Prostate gland (tissue), 2 donors: ENCODE measurements around the gene CRMP1. TPM values are rescaled to one million over a fixed set of nuclear protein-coding genes. Genes with fewer than 3 reads are reported as not detected.

Source experiments
- DNase-seq: peaks from one replicate; pipeline ENCODE4 v3.0.0-alpha.2; 2019; ENCODE audit warnings: low spot score
- H3K27ac ChIP-seq, 2 donors: fragments of 200-600 bp; sonication (generic); 2 replicates each; pipeline ENCODE4 v1.5.1; 2017 to 2019
- H3K27me3 ChIP-seq: fragments of 200-600 bp; sonication (generic); replicated peaks from 2 replicates; pipeline ENCODE4 v1.5.1; 2019; ENCODE audit not compliant: insufficient read depth
- H3K36me3 ChIP-seq, 2 donors: fragments of 200-600 bp; sonication (generic); 1 replicate in 1 of 2; 2 replicates in 1 of 2; pipeline versions ENCODE4 v1.5.1 to v1.8.1; 2017 to 2019
- H3K4me1 ChIP-seq: fragments of 200-600 bp; sonication (generic); replicated peaks from 2 replicates; pipeline ENCODE4 v1.5.1; 2019
- H3K4me3 ChIP-seq, 2 donors: fragments of 200-600 bp; sonication (generic); 2 replicates each; pipeline ENCODE4 v1.5.1; 2017 to 2019
- H3K9me3 ChIP-seq: fragments of 200-600 bp; sonication (generic); 2 replicates; pipeline ENCODE4 v1.5.1; 2017
- CTCF ChIP-seq, 4 experiments: fragments of 200-600 bp in 2 of 4; fragments of 450-650 bp in 2 of 4; sonication (generic) in 2 of 4; IDR thresholded peaks; 1 replicate in 3 of 4; 2 replicates in 1 of 4; pipeline ENCODE4 v1.5.1; 2016 to 2019; ENCODE audit warnings: antibody characterized with exemption in 4 of 4, mild to moderate bottlenecking in 2 of 4, moderate library complexity in 2 of 4
- POLR2A ChIP-seq: fragments of 450-650 bp; IDR thresholded peaks from one replicate; pipeline ENCODE4 v1.6.1; 2016; ENCODE audit warnings: antibody characterized with exemption, mild to moderate bottlenecking
- POLR2AphosphoS5 ChIP-seq: sonication (generic); formaldehyde crosslinking; IDR thresholded peaks from one replicate; pipeline ENCODE4 v1.6.1; 2017; ENCODE audit warnings: antibody characterized with exemption
- WGBS: methylation state at CpG from one replicate; pipeline ENCODE4 v1.1.5; 2018; 5-methylcytosine and 5-hydroxymethylcytosine counted together
- intact Hi-C: fragments of 100-400 bp; cut with DNase I; formaldehyde crosslinking; loops from one replicate; pipeline ENCODE4 v1.14.2; 2022
- total RNA-seq, 2 donors: library from RNA; depleted of rRNA; stranded (reverse); fragments of >200 nt; gene quantifications; one replicate each; pipeline ENCODE4 v1.1.0, GENCODE V29; 2016

CRMP1 gene
- total RNA-seq, 2 donors from 2014 or later: 1.4 to 6.0 TPM

- H3K4me1 ChIP-seq: no peaks in the 10 kb centered on the region
- no peak overlapping the region for H3K27ac ChIP-seq
- no peak for TF ChIP-seq CTCF (IDR thresholded peaks at IDR 0.05)
- no peaks in the 10 kb centered on the region for H3K27me3 ChIP-seq
- WGBS: 90% methylated on average over 19 of the region's 19 CpGs
- DNase-seq: no peak
- intact Hi-C loops: no loop called here
- H3K4me3 ChIP-seq: no peak overlapping the region
- H3K9me3 ChIP-seq: no peaks in the 10 kb centered on the region
- H3K36me3 ChIP-seq: no peaks in the 10 kb centered on the region
Measured at GRCh38 chr4:5825321-5826041, 67.4 kb downstream of the CRMP1 start.

GRCh38 chr4:5824635-5825034, 68.3 kb downstream of the CRMP1 start:
- no peak overlapping the region for H3K27ac ChIP-seq
- DNase-seq: no peak
- intact Hi-C loops: no loop called here

GRCh38 chr4:5824227-5824626, 68.7 kb downstream of the CRMP1 start:
- DNase-seq: no peak
- H3K9me3 ChIP-seq: no peaks in the 10 kb centered on the region
- H3K4me3 ChIP-seq: no peak overlapping the region
- H3K36me3 ChIP-seq: no peaks in the 10 kb centered on the region
- no peaks in the 10 kb centered on the region for H3K4me1 ChIP-seq
- WGBS: 94% methylated on average over 7 of the region's 7 CpGs
- intact Hi-C loops: no loop called here
- no peaks in the 10 kb centered on the region for H3K27me3 ChIP-seq
- no peak overlapping the region for H3K27ac ChIP-seq
- TF ChIP-seq POLR2AphosphoS5: no peak
- no peak for TF ChIP-seq POLR2A
- no peak for TF ChIP-seq CTCF (IDR thresholded peaks at IDR 0.05)

More at GRCh38 chr4:5824635-5825034, 68.3 kb downstream of the CRMP1 start:
- Histone ChIP-seq H3K36me3 (no peaks in the 10 kb centered on the region), H3K4me3 (no peak overlapping the region), H3K9me3 (no peaks in the 10 kb centered on the region), H3K4me1 (no peaks in the 10 kb centered on the region), H3K27me3 (no peaks in the 10 kb centered on the region)
- TF ChIP-seq CTCF (IDR thresholded peaks at IDR 0.05) (peak in 1 of 4 experiments; percentile 27), POLR2AphosphoS5 (no peak), POLR2A (no peak)
- 72% methylated on average over 6 of the region's 6 CpGs for WGBS

- Histone ChIP-seq H3K27ac (no peak overlapping the region), H3K36me3 (no peaks in the 10 kb centered on the region), H3K4me1 (no peaks in the 10 kb centered on the region), H3K4me3 (no peak overlapping the region), H3K27me3 (no peaks in the 10 kb centered on the region), H3K9me3 (no peaks in the 10 kb centered on the region)
- TF ChIP-seq POLR2A: no peak
- no peak for TF ChIP-seq CTCF (IDR thresholded peaks at IDR 0.05)
- TF ChIP-seq POLR2AphosphoS5: no peak
- intact Hi-C loops: loop anchor here (2.0 kb wide), 1 partner anchor 157 kb away; no protein-coding TSS in a partner anchor
- no peak for DNase-seq
- 80% methylated on average over 10 of the region's 10 CpGs for WGBS
Measured at GRCh38 chr4:5823542-5824211, 69.2 kb downstream of the CRMP1 start.

- no peaks in the 10 kb centered on the region for H3K9me3 ChIP-seq
- H3K4me1 ChIP-seq: no peaks in the 10 kb centered on the region
- no peaks in the 10 kb centered on the region for H3K36me3 ChIP-seq
- 66% methylated on average over 5 of the region's 5 CpGs for WGBS
- no peak overlapping the region for H3K27ac ChIP-seq
- no peaks in the 10 kb centered on the region for H3K27me3 ChIP-seq
- DNase-seq: no peak
- H3K4me3 ChIP-seq: no peak overlapping the region
- no peak for TF ChIP-seq POLR2A
- no peak for TF ChIP-seq CTCF (IDR thresholded peaks at IDR 0.05)
- no peak for TF ChIP-seq POLR2AphosphoS5
- intact Hi-C loops: loop anchor here (2.0 kb wide), 1 partner anchor 158 kb away; no protein-coding TSS in a partner anchor
Measured at GRCh38 chr4:5822619-5823018, 70.3 kb downstream of the CRMP1 start.
